GM18499 (cell line): ENCODE data around the gene USP10.

Source experiments
- ATAC-seq: cut with Tn5 transposase; IDR thresholded peaks from one replicate; pipeline ENCODE4 v1.9.1; 2021; ENCODE audit warnings: moderate number of reproducible peaks; ENCODE audit not compliant: insufficient read depth, unreplicated experiment

Gene USP10

DNA sequence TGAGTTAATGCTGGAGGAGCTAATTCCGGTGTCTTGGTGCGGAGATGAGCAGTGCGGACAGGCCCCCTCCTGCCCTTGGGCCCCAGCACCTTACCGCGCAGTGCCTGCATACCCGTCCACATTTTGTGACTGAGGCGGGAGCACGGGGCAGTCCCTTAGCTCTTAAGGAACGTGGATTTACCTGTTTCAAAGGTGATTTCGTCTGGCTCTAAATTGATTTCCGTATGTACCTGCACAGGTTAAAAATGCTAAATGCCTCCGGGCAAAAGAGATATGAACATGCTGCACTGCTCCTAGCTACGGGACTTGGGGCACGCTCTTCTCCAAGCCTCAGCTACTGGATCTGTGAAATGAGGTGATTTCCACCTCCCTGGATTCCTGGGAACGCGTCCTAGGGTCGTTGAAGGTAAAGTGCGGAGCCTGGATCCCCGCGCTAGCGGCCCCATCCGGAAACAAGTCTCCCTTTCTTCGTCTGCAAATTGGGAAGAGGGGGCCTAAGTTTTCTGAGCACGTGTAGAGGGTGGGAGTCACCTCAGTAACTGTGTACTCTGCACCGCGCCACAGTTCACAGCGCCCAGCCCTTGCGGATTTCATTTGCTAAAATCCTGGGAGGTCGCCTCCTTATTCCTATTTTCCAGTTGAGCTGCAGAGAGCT, 119.3 kb downstream of the USP10 start:
- ATAC-seq = no peak

DNA sequence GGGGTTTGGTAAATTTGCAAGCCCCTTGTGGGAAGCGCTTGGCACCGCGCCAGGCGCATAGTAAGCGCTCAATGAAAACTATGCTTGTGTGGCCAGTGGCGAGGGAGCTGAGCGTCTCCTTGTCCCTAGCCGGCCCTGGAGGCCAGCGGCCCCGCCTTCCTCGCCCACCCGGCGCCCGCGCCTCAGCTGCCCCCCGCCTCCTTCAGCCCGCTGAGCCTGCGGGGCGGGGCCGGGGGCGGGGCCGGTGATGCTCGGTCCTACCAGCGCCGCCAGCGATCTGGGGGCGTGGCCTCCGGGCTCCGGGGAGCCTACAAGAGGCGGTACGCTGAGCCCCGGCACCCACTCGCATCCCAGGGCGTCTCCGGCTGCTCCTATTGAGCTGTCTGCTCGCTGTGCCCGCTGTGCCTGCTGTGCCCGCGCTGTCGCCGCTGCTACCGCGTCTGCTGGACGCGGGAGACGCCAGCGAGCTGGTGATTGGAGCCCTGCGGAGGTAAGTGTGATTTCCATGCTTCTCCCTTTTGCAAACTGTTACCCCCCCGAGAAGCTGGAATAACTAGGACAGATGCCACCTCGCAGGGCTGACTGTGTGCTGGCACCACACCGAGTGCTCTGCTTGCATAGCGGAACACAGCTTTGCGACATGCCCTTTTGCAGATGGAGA, 120.0 kb downstream of the USP10 start, which contains the start of gene CRISPLD2:
Gene CRISPLD2 (plus strand): TSS at position 342 of the 661 bp plus-strand sequence. CDS start 18,511 bp downstream, outside the sequence.
- no peak for ATAC-seq

GRCh38 chr16:84820305-84820684, 120.5 kb downstream of the USP10 start:
- ATAC-seq = no peak

GRCh38 chr16:84820771-84821170, 121.0 kb downstream of the USP10 start:
- ATAC-seq = no peak

GRCh38 chr16:84821179-84821578, 121.4 kb downstream of the USP10 start:
- ATAC-seq = no peak

DNA sequence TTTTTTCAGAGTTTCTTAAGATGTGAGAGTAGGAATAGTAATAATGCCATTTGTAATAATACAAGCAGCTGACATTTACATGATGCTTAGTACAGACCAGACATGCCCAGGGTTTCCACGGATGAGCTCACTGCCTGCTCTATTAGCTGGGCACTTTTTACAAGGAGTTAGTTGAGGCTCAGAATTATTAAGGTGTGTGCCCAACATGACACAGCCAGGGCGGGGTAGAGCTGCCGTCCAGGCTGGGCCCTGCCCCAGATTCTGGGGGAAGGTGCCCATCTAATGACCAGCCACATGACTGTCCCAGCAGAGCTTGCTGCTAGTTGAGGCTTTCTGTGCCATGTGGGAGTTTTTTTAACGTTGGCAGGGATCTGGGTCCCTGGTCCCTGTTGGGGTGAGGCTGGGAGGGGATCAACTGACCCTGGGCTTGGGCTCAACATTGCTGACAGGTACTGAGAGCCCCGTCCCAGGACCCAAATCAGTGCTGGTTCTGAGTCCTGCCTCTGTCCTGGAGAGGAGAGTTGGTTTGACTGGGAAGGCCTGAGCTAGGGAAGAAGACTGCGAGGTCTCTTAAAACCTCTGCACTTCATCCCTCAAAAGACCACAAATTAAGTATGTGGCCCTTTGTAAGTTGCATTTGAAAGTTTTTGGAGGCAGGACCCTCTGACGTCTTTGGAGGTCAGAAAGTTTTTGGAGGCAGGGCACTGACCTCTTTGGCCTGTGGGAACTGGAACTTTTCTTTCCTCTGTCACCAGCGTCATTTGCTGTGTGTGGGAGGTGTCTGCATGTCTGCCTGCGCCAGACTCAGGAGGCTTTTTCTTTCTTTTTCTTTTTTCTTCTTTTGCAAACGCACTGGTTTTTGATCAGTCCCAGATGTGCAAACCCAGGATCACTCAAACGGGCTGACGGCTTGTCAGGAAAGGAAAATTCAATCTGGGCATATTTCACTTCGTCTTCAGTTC, 122.2 kb downstream of the USP10 start:
- no peak for ATAC-seq

- no peak for ATAC-seq
These were observed 123.2 kb downstream of the USP10 start for GRCh38 chr16:84822990-84823389.

DNA sequence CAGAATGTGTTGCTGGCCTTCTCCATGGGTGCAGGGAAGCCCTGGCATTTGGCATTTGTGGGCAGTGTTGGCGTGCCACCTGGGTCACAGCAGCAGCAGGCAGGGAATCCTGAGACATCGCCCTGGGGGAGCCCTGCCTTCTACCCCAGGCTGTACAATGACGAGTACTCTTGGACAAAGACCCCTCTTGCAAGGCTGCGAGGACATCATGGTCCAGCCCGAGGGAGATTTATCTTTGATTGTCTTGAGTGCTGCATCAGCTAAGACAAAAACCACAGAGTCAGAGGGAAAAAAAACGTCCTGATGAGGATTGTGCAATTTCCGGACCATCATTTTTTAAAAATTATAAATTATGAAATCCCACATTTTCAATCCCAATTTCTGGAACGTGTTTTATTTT, 123.7 kb downstream of the USP10 start:
- ATAC-seq = no peak

DNA sequence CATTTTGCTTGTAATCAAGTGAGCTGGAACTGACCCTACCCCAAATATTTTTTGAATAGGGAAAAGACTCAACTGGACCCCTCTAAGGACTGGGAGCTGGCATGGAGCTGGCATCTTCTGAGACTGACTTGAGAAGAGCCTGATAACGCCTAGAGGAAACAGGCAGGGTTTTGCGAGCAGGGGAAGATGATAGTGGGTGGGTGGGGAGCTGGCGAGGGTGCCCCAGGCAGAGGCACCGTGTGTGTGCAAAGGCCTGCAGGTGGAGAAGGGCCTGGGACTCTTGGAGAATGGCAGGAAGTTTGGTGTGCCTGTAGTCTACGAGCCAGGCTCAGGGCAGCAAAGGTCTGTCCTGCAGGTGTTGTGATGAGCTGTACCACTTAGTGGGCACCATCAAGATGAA, 124.1 kb downstream of the USP10 start:
- no peak for ATAC-seq

DNA sequence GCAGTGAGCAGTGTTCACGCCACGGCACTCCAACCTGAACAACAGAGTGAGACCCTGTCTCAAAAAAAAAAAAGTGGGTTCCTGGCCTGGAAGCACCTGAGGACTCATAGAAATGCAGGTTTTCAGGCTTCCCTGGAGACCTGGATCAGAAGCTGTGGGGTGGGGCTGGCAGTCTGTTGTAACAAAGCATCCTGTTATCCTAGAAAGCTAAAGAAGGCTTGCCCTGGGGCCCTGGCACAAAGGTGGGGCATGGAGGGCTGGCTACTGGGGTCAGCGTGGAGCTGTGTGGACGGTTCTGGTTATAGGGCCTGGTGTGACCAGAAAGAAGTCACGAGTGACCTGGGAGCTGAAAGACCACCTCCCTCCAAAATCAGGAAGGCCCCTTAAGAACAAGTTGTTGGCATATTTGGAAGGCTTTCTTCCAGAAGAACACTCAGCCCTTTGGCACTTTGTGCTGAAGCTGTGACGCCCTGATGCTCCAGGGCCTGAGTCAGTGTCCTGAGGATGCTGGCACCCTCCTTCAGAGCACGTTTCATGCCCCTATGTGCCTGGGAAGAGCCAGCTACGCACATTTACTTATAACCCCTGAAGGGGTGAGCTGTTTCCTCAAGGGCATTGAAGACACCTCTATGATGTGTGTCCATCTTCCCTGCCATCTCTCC, 126.2 kb downstream of the USP10 start:
- no peak for ATAC-seq

DNA sequence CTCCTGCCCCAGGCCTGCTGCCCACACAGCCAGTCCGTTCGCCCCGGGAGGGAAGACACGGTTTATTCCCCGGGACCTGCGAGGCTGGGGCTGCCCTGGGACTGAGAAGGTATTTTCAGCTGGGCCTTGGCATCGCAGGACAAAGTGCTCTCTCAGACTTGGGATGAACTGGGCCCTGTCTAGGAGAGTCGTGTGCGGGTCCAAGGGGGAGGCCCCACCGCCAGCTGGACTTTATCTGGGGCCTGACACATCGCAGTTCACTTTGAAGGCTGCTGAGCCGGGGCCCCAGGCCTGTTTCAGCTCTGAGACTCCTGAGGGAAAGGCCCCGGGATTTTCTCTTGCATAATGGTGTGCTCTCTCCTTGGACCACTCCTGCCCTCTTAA, 126.8 kb downstream of the USP10 start:
- no peak for ATAC-seq

DNA sequence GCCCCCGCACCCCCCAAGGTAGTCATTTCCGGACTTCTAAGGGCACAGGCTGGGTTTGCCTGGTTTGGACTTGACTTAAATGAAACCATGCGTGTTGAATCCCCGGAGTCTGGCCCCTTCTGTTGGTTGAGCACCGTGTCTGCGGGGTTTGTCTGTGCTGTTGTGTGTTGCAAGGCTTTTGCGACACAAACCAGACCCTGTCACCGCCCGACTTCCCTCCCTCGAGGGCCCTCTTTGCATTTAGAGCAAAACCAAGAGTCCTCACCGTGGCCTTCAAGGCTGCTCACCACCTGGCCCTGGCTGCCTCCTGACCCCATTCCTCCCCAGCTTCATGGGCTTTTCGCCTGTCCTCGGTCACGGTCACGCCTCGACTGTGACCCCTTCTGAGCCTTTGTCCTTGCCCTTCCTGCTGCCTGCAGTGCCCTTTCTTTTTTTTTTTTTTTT, 127.4 kb downstream of the USP10 start:
- no peak for ATAC-seq

GRCh38 chr16:84827897-84828296, 128.1 kb downstream of the USP10 start:
- no peak for ATAC-seq

- ATAC-seq = no peak
These were observed 128.5 kb downstream of the USP10 start for GRCh38 chr16:84828322-84828721.
